HG03095 (cell line): ENCODE results near the gene CEP250.

Source experiments
- ATAC-seq: cut with Tn5 transposase; IDR thresholded peaks from one replicate; pipeline ENCODE4 v1.9.1; 2021; ENCODE audit warnings: moderate library complexity; ENCODE audit not compliant: unreplicated experiment

The CEP250 gene

GRCh38 chr20:35559042-35559693 is 103.8 kb downstream of the CEP250 start:
- no peak for ATAC-seq

- ATAC-seq: no peak
These were observed 104.7 kb downstream of the CEP250 start for GRCh38 chr20:35560105-35560511.

GRCh38 chr20:35560541-35560940 is 105.1 kb downstream of the CEP250 start:
- ATAC-seq: no peak

GRCh38 chr20:35561268-35561667 is 105.9 kb downstream of the CEP250 start:
- no peak for ATAC-seq

DNA sequence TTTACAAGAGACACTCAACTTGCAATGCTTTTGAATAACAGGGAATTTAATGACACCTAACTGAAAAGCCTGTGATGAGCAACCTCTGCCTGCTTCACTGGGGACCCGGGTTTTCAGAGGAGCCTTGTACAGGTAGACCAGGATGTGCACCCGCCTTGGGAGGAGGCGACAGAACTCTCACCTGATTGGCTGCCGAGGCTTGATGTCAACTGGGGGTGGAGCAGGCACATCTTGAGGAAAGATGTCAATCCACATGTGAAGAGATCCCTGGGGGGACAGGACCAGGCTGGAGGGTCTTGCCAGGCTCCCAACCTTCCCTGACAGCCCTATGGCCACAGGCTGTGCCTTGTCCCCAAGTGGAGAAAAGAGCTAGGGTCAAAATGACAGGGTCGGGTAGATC is 106.3 kb downstream of the CEP250 start:
- no peak for ATAC-seq

DNA sequence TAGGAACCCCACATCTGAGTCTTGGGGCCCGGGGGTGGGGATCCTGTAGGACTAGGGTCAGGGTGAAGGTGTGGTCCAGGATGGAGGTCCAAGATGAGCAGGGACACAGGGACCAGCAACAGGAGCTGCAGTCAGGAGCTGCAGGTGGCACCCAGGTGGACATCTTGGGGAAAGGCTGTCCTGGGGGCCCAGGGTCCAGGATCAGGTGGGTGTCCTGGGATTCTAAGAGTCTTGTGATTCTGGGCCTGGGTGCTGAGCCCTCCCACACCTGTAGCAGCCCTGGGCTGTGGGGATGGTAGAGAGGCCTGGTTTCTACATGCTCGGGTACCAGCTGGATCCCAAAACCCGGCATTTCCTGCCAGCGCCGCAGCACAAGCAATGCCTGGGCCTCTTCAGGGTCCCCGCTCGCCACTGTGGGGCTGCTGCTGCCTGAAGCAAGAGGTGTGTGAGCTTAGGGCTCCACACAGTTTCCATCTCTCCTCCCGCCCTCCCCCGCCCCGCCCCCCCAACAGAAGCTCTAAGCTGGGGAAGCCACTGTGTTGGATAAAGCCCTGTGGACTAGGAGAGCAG is 107.2 kb downstream of the CEP250 start:
- ATAC-seq: no peak

GRCh38 chr20:35563834-35564233 is 108.4 kb downstream of the CEP250 start:
- no peak for ATAC-seq

- ATAC-seq: no peak
These were observed 109.5 kb downstream of the CEP250 start for GRCh38 chr20:35564905-35565304.

DNA sequence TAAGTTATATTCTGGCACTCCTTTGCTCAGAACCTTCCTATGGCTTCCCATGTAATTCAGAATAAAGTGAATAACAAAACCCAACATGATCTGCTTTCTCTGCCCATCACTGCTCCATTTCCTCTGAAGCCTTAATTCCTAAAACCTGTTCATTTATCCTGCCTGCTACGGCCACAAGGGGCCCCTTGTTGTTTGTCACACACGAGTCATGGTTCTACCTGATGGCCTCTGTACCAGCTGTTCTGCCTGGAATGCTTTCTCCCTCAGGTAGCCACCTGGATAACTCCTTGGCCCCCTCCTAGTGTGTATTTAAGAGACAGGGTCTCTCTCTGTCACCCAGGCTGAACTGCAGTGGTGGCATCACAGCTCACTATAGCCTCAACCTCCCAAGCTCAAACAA is 113.2 kb downstream of the CEP250 start:
- ATAC-seq: no peak
